ENCODE measurements around the gene HSD17B3.
A peak's percentile ranks its signal among the peaks of the same experiment; 100 is the strongest.

Gene HSD17B3

GRCh38 chr9:96232539-96233241 is 69.3 kb downstream of the HSD17B3 start:
- TF ChIP-seq ZFX (IDR thresholded peaks at IDR 0.05) (no peak), CTCF (conservative IDR thresholded peaks at IDR 0.05) (peak; percentile 98)

DNA sequence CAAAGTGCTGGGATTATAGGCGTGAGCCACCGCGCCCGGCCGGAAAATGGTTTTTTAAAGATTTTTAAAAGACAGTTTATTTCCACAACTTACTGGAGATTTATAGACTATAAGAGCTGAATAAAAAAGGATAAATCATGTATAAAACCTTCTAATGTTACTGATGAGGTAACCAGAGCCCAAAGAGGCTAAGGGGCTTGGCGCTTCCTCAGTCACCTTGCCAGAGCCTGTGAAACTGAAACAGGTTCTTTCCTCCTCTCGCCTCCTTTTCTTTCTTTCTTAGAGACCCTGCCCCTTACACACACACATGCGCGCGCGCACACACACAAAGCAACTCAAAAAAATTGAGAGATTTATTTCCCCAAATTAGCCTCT is 69.8 kb downstream of the HSD17B3 start:
- no peak overlapping the region for H3K27ac ChIP-seq
- TF ChIP-seq ZFX (IDR thresholded peaks at IDR 0.05) (no peak), CTCF (conservative IDR thresholded peaks at IDR 0.05) (no peak)

More at GRCh38 chr9:96232539-96233241, 69.3 kb downstream of the HSD17B3 start:
- H3K27ac ChIP-seq = no peak overlapping the region

- no peak overlapping the region for H3K27ac ChIP-seq
- TF ChIP-seq CTCF (conservative IDR thresholded peaks at IDR 0.05) (peak; percentile 36), ZFX (IDR thresholded peaks at IDR 0.05) (no peak)
These were observed 72.0 kb downstream of the HSD17B3 start for GRCh38 chr9:96230002-96230401.

DNA sequence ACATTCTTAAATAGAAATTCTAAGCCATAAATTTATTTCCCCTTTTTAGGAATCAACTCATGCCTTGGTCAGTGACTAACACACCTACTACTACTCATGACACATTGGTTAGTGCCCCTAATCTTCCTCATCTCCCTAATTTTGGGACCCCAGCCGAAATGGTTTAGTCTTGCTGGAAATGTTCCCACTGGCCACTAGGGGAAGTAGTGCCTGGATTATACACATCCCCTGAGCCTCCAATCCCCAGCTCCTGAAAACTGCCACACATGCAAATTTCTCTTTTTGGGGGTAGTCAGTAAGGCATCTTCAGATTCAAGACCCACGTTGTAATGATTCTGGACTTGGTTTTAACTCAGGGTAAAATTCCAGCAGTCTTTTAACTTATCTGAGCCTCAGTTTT is 79.8 kb downstream of the HSD17B3 start:
- H3K27ac ChIP-seq = no peak overlapping the region
- no peak for TF ChIP-seq ZFX (IDR thresholded peaks at IDR 0.05)
- peak; percentile 60 for TF ChIP-seq CTCF (conservative IDR thresholded peaks at IDR 0.05)

DNA sequence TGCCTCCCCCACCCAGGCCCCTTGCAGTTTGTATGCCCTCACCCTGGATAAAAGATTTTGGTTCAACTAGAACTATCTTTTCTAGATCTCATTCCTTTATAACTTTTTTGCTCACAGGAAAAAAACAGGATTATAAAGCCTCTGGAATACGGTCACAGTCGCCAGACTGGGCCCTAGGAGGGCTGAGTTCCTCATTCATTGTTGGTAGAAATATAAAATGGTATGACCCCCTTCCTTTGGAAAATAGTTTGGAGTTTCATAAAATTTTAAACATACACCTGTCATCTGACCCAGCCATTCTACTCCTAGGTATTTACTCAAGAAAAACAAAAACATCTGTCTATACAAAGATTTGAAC is 82.1 kb downstream of the HSD17B3 start:
- no peak overlapping the region for H3K27ac ChIP-seq
- TF ChIP-seq ZFX (IDR thresholded peaks at IDR 0.05) (no peak), CTCF (conservative IDR thresholded peaks at IDR 0.05) (peak; percentile 32)

GRCh38 chr9:96219026-96219899 is 82.7 kb downstream of the HSD17B3 start:
- no peak overlapping the region for H3K27ac ChIP-seq
- peak; percentile 56 for TF ChIP-seq CTCF (conservative IDR thresholded peaks at IDR 0.05)
- TF ChIP-seq ZFX (IDR thresholded peaks at IDR 0.05) = no peak
